Activated CD8-positive, alpha-beta memory T cell treated with anti-CD3 and anti-CD28 coated beads for 48 hours (primary cell): Measurements from ENCODE around the gene POFUT2.

Experiments used
- DNase-seq, 3 experiments: peaks; one replicate each; pipeline ENCODE4 v3.0.0-alpha.2; 2020; ENCODE audit warnings: low read depth in 2 of 3, low spot score in 2 of 3

The POFUT2 gene

DNA sequence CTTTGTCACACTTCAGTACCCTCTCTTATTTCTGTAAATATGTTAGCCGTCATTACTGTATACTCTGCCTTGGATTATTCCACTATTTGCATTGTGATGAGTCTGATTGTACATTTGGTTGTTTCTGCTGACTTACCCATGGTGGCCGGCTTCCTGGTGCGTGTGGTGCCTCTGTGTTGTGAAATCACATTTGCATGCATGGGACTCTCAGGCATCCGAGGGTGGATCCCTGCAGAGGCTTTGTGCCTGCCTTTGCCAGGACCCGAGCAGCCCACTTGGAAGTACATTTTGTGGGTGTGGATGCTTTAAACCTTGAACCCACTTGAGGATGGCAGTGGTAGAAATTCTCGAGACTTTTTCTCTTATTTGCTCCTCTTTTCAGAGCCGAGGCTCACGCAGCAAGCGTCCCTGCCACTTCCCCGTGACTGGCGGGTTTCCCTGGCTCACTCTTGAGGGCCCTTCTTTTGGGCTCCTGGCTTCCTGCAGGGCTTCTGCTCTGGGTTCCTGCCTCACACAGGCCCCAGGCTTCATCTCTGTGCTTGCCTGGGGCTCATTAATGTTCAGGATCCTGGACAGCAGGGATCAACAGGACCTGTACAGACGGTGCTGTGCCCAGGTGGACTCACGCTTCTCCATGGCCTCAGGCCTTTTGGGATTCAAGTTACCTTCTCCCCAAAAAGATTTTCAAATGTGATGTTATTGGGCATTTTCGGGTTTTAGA is 36.6 kb downstream of the POFUT2 start:
- DNase-seq = no peak

DNA sequence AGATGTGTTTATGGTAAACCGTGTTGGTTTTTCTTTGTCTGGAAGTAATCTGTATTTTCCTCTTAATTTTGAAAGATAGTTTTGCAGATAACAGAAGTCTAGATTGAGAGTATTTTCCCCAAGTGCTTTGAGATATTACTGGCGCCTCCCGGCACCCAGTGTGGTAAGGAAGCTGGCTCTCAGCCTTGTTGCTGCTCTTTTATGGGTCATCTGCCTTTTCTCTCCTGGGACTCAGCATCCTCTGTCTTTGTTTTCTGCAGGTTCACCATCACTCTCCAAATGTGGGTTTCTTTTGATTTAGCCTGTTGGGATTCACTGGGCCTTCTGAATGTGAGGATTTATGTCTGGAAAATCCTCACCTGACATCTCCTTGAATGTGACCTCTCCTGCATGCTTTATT is 37.4 kb downstream of the POFUT2 start:
- no peak for DNase-seq

DNA sequence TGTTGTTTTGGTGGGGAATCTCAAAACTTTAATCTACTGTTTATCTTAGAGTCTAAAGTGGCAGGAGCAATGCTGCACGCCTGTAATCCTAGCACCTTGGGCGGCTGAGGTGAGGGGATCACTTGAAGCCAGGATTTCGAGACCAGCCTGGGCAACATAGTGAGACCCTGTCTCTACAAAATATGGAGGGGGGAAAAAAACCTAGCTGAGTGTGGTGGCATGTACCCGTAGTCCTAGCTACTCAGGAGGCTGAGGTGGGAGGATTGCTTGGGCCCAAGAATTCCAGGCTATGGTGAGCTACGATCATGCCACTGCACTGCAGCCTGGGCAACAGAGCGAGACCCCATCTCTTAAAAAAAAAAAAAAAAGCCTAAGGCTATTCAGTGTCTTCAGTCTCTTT is 38.1 kb downstream of the POFUT2 start:
- no peak for DNase-seq

DNA sequence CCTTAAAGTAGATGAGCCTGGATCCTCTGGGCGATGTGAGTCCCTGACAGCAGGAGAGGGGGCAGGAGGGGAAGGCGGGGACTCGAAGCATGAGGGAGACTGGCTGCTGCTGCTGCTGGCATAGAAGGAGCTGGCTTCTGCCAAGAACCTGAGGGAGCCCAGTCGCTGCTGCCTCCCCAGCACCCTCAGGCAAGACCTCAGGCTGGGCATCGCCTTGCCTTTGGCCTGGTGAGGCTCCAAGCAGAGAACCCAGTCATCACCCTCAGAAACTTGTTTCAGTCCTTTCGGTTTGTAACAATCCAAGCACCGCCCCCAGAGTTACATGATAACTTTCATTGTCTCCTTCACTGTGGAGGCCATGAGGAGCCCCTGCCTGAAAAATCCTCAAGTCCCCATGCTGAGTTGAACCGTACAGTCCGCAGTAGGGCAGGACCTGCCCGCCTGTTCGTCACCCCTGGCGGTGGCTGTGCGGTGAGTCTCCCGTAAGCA is 38.8 kb downstream of the POFUT2 start:
- DNase-seq = no peak

DNA sequence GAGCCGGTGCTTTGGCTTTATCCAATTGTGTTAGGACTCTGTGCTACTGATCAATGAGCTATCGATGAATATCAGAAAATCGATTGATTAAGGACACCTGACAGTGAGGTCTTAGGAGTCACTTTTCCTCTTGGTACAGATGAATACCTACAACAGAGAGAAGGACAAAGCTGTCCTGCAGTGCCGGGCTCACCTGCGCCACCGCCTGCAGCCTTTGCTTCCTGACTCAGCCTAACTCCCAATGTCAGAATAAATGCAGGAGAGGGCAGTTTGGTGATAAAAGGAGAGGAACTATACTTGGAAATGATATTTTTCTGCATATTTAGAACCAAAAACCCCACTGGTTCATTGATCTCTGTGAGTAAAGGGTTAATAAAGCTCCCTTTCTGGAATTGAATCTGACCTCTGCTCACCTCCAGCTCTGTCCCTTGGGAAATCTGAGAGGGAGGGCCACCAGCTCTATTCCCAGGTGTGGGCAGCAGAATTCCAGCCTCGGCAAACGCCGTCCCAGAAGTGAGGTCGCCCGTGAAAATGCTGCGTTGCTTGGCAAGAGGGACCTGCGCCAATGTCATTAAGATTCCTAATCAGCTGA is 39.3 kb downstream of the POFUT2 start:
- DNase-seq = no peak

DNA sequence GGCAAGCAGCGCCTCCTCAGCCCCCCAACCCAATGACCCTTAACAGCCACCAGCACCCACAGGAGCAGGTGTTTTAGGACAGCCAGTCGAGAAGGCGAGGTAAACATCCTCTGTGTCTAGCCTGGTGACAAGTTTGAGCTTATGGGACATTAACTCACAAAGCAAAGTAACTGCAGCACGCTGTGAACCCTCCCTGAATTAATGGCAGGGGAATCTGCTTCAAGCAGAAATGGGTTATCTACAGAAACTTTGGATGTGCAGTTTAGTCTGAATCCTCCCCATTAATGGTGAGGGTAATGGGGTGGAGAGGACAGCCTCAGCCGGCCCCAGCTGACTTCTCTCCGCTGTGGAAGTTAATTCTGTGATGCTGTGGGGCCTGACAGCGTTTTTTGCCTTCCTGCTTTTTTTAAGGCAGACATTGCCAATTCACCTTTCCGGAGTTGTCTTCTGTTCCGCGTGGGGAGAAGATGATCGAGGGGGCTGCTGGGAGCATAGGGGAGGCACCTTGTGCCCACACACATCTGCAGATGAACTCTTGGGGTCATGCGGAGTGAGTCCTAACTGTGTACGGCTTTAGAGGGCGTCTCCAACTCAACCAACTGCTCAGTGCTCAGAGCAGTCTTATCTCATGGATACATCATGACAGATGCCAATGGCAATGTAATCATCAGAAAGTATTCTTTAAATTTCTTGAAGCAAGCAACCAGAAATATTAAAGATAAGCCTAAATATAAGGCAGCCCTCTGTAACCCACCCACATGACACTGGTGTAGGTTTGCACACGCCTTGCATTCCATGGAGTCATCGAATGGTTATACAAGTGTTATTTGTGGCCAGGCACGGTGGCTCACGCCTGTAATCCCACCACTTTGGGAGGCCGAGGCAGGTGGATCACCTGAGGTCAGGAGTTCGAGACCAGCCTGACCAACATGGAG is 41.0 kb downstream of the POFUT2 start:
- no peak for DNase-seq

DNA sequence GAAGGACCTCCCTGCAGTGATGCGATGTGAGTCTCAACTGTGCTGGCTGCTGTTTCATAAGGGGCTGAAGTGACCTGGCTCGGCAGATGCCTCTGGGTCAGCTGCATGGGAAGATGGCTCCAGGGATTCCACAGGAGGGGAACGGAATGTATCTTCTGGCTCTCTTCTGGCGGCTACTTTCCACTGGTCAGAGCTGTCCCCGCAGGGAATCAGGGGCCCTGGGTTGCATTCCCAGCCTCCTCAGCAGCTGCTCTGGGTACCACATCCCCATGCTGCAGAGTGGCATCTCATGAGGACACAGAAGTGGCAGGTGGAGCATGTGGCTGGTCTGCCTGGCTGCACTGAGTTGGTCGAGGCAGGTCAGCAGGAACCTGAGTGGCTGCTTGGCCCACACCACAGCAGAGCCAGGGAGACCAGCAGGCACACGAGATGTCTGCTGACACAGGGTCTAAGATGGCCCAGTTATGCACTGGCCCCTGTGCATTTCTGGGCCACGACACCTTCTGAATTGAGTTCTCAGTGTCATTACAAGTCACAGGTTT is 42.8 kb downstream of the POFUT2 start:
- DNase-seq = no peak

DNA sequence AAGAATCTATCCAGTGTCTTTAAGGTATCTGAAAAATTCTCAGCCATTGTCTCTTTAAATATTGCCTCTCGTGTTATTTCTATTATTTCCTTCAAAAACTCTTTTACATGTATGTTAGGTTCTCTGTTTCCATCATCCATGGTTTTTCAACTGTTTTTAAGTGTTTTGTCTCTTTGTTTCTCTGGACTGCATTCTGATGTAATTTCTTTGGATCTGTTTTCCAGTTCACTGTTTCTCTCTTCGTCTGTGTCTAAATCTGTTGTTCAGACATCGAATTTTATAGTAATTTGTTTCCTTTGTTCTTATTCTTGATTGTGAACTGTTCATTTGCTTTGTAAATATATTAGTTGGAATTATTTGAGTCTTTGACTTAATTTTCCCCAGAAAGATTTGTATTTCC is 44.1 kb downstream of the POFUT2 start:
- DNase-seq = no peak

DNA sequence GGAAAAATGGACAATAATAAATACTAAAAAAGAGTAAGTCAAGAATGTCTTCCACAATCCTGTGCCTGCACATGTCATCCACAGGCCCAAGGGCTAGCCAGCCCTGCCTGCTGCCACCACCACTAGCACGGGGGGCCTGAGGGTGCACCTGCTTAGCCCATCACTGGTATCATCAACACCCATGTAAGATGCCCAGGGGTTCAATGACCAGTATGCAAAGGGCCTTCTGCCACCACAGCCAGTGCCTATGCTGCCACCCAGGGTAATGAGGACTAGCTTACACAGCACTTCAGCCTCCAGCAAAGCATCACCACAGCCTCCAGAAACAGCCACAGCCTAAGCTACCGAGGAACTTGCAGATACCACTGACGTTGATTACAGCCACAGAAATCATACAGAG is 46.3 kb downstream of the POFUT2 start:
- no peak for DNase-seq

DNA sequence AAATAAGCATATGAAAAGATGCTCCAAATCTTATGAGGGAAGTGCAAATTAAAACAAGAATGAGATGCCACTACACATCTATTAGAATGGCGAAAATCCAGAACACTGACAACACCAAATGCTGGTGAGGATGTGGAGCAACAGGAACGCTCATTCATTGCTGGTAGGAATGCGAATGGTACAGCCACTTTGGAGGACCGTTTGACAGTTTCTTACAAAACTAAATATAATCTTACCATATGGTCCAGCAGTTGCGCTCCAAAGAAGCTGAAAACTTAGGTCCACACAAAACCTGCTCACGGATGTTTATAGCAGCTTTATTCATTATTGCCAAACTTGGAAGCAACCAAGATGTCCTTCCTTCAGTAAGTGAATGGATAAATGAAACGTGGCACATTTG is 50.3 kb downstream of the POFUT2 start:
- DNase-seq = no peak

DNA sequence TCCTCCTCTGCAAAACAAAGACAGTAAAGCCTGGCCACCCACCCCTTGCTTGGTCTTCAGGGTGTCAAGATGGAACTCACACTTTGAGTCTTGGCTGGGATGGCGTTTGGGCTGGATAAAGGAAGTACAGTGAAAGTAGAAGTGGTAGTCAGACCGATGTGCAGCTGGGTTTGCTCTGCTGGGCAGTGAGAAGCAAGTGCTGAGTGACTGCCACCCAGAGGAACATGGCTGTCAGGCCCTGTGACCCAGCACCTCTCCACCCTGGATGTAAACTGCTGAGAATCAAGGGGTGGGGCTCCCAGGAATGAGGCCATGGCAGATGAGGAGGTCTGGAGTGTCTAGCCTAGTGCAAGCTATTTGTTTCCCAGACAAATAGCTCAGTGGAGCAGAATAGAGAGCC is 51.2 kb downstream of the POFUT2 start:
- no peak for DNase-seq

DNA sequence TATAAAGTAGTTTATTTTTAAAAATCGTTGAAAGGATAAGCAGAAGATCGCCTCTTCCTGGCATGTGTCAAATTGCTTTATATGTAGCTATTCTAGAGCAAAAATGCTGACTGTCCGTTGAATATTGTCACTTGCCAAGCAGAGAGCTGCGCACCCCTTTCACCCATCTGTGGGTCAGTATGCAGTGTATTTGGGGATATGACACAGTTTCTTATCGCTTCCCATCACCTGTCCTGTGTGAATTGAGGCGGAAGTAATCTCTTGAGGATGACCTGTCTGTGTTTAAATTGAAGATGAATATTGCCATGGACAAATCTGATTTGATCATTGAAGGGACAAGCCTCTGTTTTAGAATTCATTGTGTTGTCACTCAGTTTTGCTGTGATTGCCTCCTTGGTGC is 52.2 kb downstream of the POFUT2 start:
- no peak for DNase-seq

DNA sequence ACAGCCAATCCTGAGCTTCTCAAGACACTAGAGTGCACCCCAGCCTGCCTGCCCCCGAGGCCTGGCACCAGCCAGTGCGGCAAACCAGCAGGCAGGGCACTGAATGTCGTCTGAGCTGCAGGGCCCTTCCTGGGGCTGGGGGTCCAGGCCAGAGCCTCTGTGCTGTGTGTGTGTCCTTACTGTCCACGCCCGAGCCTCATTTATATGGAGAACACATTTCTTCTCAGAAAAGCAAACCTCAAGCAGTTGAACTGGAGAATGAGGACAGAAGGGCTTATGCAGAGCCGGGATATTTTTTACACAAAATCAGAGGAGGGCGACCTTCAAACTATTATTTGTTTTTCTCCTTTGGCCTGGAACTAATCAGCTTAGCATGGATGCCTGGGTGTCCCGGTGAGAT is 52.7 kb downstream of the POFUT2 start:
- DNase-seq = no peak

DNA sequence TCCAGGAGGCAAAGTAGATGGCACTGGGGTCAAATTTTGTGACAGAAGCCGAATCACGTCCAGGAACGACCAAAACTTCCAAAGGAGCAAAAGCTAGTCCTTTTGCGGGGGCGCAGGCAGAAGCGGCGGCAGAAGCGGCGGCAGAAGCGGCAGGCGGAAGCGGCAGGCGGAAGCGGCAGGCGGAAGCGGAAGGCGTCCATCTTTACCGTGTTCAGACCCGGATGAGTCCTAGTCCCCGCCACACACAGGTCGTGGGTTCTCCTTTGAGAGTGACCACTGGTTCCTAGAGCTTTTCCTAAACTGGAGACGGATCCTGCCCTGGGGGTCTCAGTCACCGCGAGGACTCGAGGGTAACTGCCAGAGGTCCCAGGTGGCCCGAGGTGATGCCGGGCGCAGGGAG is 53.6 kb downstream of the POFUT2 start:
- DNase-seq = no peak

DNA sequence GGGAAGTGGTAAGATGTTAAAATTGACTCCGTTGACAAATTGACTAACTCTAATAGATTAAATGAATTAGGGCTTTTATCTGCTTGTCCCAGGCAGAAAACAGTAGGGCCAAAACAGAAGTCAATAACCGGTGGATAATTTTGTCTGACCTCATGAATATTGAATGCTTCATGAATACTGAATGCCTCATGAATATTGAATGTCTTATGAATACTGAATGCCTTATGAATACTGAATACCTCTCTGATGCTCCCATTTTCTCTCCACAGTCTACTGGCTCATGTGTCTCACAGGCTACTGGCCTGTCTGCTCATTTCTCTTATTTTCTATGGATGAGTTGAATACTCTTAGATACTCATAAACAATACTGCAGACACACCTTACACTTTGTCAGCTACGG is 56.0 kb downstream of the POFUT2 start:
- DNase-seq = no peak

DNA sequence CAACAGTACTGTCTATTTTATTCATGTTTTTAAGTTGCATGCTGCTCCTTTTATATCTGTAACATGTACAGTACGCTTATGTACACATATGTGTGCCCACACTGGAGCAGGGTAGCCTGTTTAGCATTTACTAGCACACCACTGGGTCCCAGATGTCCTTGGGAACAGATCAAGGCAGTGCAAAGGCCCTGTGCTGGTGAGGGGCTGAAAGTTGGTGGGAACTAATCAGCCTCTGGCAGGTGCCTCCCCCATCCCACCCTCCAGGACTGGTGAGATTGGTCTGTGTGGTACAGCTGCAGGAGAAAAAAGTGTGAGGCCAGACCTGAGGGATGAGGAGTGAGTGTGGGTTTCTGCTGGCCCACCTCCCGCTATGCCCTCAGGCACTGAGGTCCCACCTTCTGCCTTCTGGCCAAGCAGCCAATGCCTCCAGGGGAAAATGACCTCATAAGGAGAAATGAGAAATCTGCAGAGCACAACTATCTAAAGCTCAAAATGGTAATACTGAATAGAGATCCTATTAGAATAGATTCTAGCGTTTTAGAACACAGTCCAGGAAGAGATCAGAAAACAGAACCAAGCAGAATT is 58.9 kb downstream of the POFUT2 start:
- no peak for DNase-seq

DNA sequence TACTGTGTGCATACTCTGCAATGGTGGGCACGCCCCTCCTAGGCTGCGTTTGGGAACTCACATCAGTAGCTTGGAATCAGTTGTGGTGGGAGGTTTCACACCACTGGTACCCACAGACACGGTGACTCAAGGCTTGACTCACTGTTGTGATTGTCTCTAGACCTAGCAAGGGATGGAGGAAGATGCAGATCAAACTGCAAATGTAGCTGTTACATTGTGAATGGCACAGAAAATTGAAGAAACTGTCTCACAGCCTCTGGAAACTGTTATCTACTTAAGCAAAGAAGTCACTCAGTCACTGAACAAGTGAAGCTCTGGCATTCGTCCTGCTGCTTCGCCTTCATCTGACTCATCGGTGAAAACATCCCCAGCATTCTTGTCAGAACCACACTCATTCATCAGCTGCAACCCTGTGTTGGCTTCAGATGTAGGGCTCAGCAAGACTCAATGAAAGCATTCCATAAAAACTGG is 59.5 kb downstream of the POFUT2 start:
- peak in 2 of 3 experiments; percentile 52 to 58 for DNase-seq

DNA sequence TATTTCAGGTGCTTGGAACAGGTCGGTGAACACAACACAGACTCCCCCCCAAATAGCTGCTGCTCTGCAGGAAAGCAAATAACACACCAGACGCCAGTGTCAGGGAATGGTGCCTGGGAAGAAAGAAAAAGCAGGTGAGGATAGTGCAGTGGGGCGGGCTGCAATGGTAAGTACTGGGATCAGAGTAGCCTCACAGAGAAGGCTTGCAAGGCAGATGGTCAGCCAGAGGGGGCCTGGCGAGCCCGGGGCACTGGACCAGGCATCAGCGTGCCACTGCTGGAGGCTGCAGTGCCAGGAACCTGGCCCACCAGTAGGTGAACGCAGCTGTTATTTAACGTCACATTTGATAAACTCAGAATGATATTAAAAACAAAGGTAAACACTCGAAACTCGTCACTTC is 60.0 kb downstream of the POFUT2 start:
- no peak for DNase-seq

DNA sequence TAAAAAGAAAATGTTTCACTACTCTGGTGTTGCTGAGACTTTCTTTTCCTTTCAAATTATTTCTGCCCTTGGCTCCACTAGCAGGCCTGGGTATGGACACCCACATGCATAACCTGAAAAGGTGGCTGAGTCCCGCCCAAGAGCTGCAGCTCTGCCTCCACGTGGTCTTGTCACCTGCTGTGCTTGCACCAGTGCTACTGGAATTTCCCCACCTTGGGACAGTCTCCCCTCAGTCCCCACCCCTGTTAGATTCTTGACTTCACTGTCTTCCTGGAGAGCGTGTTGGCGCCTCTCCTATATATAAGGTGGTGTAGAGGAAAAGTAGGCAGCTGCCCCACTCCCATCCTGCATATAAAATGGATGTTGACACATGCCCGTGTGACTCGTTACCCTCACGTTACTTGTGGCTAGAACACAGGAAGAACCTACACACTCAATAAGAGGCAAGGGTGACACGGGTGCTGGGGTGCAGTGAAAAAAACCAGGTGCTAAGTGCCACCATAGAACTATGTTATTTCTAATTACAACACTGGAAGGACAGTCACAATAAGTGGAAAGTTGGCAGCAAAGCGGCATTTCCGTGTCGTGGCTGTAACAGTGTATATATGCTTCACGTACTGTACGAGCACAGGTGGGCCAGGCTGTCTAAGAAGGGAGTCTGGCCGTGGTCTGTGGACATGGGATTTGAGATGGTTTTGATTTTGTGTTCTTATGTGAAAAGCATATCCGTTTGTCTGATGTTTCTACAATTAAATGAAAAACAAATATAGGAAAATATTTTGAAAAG is 61.0 kb downstream of the POFUT2 start:
- DNase-seq = no peak

DNA sequence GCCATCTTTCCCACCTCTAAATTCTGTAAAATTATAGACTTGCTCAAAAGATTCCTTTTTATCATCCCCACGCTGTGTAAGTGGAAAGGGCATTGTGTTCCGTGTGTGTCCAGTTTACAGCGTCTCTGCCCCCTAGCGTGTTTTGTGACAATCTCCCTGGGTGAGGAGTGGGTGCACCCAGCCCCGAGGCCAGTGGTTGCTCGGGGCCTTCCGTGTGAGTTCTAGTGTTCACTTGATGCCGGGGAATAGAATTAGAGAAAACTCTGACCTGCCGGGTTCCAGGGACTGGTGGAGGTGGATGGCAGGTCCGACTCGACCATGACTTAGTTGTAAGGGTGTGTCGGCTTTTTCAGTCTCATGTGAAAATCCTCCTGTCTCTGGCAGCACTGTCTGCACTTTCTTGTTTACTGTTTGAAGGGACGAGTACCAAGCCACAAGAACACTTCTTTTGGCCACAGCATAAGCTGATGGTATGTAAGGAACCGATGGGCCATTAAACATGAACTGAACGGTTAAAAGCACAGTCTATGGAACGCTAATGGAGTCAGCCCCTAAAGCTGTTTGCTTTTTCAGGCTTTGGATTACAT is 61.9 kb downstream of the POFUT2 start:
- DNase-seq = no peak
